ENCODE results near the gene TMEM203. TPM values are rescaled to one million over a fixed set of nuclear protein-coding genes. Genes with fewer than 3 reads are reported as not detected.
A peak's percentile ranks its signal among the peaks of the same experiment; 100 is the strongest.

Gene TMEM203
- total and polyA plus RNA-seq, 12 donors = 21.7 to 48.4 (median 40.0) TPM

DNA sequence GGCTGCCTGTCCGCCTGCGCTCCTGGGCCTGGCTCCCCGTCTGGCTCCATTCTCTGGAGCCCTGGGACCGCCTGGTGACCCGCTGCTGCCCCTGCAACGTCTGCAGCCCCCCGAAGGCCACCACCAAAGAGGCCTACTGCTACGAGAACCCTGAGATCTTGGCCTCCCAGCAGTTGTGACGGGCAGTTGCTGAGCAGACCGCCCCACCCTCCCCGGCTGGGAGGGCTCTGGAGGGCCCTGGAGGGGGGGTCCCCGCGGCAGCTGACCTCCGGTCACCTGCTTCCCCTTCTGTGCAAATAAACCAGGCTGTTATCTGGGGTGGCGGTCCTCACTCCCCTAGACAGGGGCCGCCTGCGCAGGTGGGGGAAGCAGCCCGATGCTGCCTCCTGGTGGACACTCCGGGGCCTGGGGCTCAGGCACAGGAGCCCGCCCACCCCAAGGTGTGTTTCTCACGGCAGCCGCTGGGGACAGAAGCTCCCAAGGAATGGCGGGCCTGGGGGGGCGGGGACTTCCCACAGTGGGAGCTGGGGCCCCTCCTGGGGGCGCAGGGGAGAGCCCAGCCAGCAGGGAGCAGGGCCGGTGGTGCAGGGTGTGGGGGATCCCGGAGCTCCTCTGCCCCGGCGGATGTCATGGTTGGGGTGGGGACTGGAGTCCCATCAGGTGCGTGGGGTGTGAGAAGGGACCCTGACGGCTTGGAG lies 30.9 kb upstream of the TMEM203 start:
- Histone ChIP-seq H3K27ac (no peak overlapping the region), H3K4me3 (no peak overlapping the region), H3K36me3 (replicated peaks in 1 of 2) (no peaks in the 10 kb centered on the region), H3K4me1 (replicated peaks in 1 of 2) (peaks cover 7 to 23% of the 10 kb centered on the region in 2 donors), H3K27me3 (peaks cover 22% of the 10 kb centered on the region), H3K9me3 (replicated peaks in 1 of 3) (no peaks in the 10 kb centered on the region)
- peak; percentile 82 to 93 (median 88) for DNase-seq
- no peak for TF ChIP-seq POLR2A (IDR thresholded peaks at IDR 0.05)
- peak; percentile 97 to 100 (median 98) for TF ChIP-seq CTCF (IDR thresholded peaks at IDR 0.05)
- 3 to 10% (median 6%) methylated on average over 4 to 31 of the region's 31 CpGs for WGBS, 4 donors
- intact Hi-C loops (cut with DNase I) = loop anchor here in 1 of 2 donors (10.0 kb wide), 1 partner anchor 452 kb away; no protein-coding TSS in a partner anchor

DNA sequence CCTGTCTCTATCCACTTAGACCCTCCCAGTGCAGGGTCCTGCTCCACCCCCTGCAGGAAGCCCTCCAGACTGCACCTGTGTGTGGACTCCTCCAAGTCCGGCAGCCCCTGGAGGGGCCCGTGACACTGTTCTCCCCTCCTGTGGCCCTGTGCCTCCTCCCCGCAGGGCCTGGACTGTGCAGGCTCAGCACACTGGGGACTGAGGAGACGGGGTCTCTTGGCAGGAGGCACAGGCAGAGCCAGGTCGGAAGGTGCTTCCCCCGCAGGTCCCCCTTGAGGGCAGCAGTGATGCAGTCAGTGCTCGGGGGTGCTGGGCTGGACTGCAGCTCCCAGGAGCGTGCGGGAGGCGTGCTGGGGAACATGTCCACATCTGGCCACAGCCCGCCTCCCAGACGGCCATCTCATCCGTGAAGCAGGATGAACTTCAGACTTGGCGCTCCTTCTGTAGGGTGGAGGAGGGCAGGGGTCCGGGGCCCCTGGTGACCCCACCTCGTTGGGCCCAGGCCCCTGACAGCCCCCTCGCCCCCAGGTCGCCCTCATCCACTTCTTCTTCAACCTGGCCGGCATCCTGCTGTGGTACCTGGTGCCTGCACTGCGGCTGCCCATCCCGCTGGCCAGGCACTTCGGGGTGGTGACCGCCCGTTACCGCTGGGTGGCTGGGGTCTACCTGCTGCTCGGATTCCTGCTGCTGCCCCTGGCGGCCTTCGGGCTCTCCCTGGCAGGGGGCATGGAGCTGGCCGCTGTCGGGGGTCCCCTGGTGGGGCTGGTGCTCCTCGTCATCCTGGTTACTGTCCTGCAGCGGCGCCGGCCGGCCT lies 30.2 kb upstream of the TMEM203 start:
- no peak for TF ChIP-seq POLR2A (IDR thresholded peaks at IDR 0.05)
- Histone ChIP-seq H3K27me3 (peaks cover 30% of the 10 kb centered on the region), H3K4me1 (replicated peaks in 1 of 2) (peaks cover 7 to 23% of the 10 kb centered on the region in 2 donors), H3K4me3 (no peak overlapping the region), H3K27ac (no peak overlapping the region), H3K36me3 (replicated peaks in 1 of 2) (no peaks in the 10 kb centered on the region), H3K9me3 (replicated peaks in 1 of 3) (no peaks in the 10 kb centered on the region)
- intact Hi-C loops (cut with DNase I) = loop anchor here in 1 of 2 donors (10.0 kb wide), 1 partner anchor 451 kb away; no protein-coding TSS in a partner anchor
- DNase-seq = no peak
- WGBS, 4 donors = 54 to 66% (median 63%) methylated on average over 14 to 35 of the region's 35 CpGs

DNA sequence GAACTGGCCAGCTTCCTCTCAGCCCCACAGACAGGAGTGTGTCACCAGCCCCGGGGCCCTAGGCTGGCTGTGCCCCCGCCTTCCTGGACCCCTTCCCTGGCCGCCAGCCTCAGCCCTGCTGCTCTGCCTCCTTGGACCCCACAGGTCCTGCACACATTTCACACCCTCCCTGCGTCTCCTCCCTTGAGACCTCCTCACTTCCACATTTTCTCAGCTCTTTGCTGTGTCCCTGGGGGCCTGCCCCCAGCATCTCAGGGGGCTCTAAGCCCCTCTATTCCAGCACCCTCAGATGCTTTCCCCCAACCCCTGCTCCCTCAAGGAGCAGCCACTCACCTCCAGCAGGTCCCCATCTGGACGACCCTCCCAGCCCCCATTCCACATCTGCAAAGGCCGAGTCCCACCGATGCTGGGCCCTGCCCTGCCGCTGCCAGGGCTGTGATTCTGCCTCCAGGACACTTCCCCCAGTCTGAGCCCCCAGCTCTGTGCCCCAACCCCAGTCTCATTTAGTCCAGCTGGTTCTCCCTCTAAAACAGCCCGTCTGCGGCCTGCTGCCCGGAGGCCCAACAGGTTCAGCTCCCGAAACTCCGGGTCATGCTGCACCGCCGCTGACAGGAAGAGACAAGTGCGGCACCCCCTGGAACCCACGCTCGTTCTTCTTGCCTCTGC lies 29.4 kb upstream of the TMEM203 start:
- Histone ChIP-seq H3K27ac (no peak overlapping the region), H3K9me3 (replicated peaks in 1 of 3) (no peaks in the 10 kb centered on the region), H3K27me3 (peaks cover 37% of the 10 kb centered on the region), H3K4me1 (replicated peaks in 1 of 2) (peaks cover 3 to 21% of the 10 kb centered on the region in 2 donors), H3K4me3 (no peak overlapping the region), H3K36me3 (replicated peaks in 1 of 2) (no peaks in the 10 kb centered on the region)
- WGBS, 4 donors = 64 to 77% (median 74%) methylated on average over 16 to 18 of the region's 18 CpGs
- TF ChIP-seq CTCF (IDR thresholded peaks at IDR 0.05) = no peak
- TF ChIP-seq POLR2A (IDR thresholded peaks at IDR 0.05) = no peak
- intact Hi-C loops (cut with DNase I) = loop anchor here in 1 of 2 donors (10.0 kb wide), 1 partner anchor 450 kb away; no protein-coding TSS in a partner anchor
- DNase-seq = no peak

- no peaks in the 10 kb centered on the region for H3K36me3 ChIP-seq (replicated peaks in 1 of 2)
- H3K4me1 ChIP-seq (replicated peaks in 1 of 2) = peaks cover 0 to 14% of the 10 kb centered on the region in 2 donors
- WGBS, 4 donors = 41 to 49% (median 44%) methylated on average over 11 to 40 of the region's 40 CpGs
- DNase-seq = no peak
- no peak overlapping the region for H3K4me3 ChIP-seq
- peaks cover 41% of the 10 kb centered on the region for H3K27me3 ChIP-seq
- TF ChIP-seq CTCF (IDR thresholded peaks at IDR 0.05) = no peak
- intact Hi-C loops (cut with DNase I) = loop anchor here in 1 of 2 donors (10.0 kb wide), 1 partner anchor 449 kb away; no protein-coding TSS in a partner anchor
- no peaks in the 10 kb centered on the region for H3K9me3 ChIP-seq (replicated peaks in 1 of 3)
- no peak overlapping the region for H3K27ac ChIP-seq
These were observed 28.7 kb upstream of the TMEM203 start for GRCh38 chr9:137234055-137234697.
